ENCODE data around the gene KRTAP10-11.
"Not testable (repeated sequence)": the region's sequence is repeated elsewhere in the genome, so short reads cannot be mapped to it uniquely, and the experiment has no call there.

KRTAP10-11 gene

GRCh38 chr21:44686843-44687561, 40.8 kb downstream of the KRTAP10-11 start:
- TF ChIP-seq POLR2AphosphoS5 (IDR thresholded peaks at IDR 0.05; ENCODE audit: borderline replicate concordance, low read depth, low read length) (no peak), EZH2 (IDR thresholded peaks at IDR 0.05) (no peak), FOXP2 (optimal IDR thresholded peaks at IDR 0.05; ENCODE audit: control extremely low read depth, extremely low read length, insufficient read depth) (no peak)
- Histone ChIP-seq H3K27ac (no peak overlapping the region), H3K9ac (ENCODE audit: insufficient read length) (no peak overlapping the region), H3K36me3 (ENCODE audit: insufficient read depth, low read length) (peaks cover 10% of the 10 kb centered on the region), H3K4me3 (no peak overlapping the region), H3K9me3 (ENCODE audit: low read depth, low read length) (no peaks in the 10 kb centered on the region)
- no peak for DNase-seq (ENCODE audit: low read depth, low spot score)

GRCh38 chr21:44687671-44688070, 41.5 kb downstream of the KRTAP10-11 start:
- H3K36me3 ChIP-seq (ENCODE audit: insufficient read depth, low read length): peaks cover 16% of the 10 kb centered on the region
- H3K4me3 ChIP-seq: no peak overlapping the region
- H3K27ac ChIP-seq: no peak overlapping the region
- no peak for DNase-seq (ENCODE audit: low read depth, low spot score)
- TF ChIP-seq POLR2AphosphoS5 (IDR thresholded peaks at IDR 0.05; ENCODE audit: borderline replicate concordance, low read depth, low read length): no peak
- no peak for TF ChIP-seq EZH2 (IDR thresholded peaks at IDR 0.05)
- no peak for TF ChIP-seq FOXP2 (optimal IDR thresholded peaks at IDR 0.05; ENCODE audit: control extremely low read depth, extremely low read length, insufficient read depth)
- no peak overlapping the region for H3K9ac ChIP-seq (ENCODE audit: insufficient read length)
- H3K9me3 ChIP-seq (ENCODE audit: low read depth, low read length): peaks cover under 1% of the 10 kb centered on the region; the same call in 1 of the 2 replicates

- not testable (repeated sequence) for H3K9ac ChIP-seq (ENCODE audit: insufficient read length); H3K4me3 ChIP-seq; DNase-seq (ENCODE audit: low read depth, low spot score); H3K9me3 ChIP-seq (ENCODE audit: low read depth, low read length); H3K27ac ChIP-seq
- peaks cover 33% of the 10 kb centered on the region for H3K36me3 ChIP-seq (ENCODE audit: insufficient read depth, low read length)
Observed at GRCh38 chr21:44689740-44690139, 43.5 kb downstream of the KRTAP10-11 start.

- DNase-seq (ENCODE audit: low read depth, low spot score): no peak
- Histone ChIP-seq H3K36me3 (ENCODE audit: insufficient read depth, low read length) (peaks cover 32% of the 10 kb centered on the region), H3K27ac (peak overlapping the region; percentile 38), H3K9me3 (ENCODE audit: low read depth, low read length) (peaks cover 10% of the 10 kb centered on the region; the same call in 1 of the 2 replicates), H3K4me3 (no peak overlapping the region), H3K9ac (ENCODE audit: insufficient read length) (no peak overlapping the region)
- TF ChIP-seq EZH2 (IDR thresholded peaks at IDR 0.05) (no peak), POLR2AphosphoS5 (IDR thresholded peaks at IDR 0.05; ENCODE audit: borderline replicate concordance, low read depth, low read length) (no peak), FOXP2 (optimal IDR thresholded peaks at IDR 0.05; ENCODE audit: control extremely low read depth, extremely low read length, insufficient read depth) (no peak)
Observed at GRCh38 chr21:44691686-44692085, 45.5 kb downstream of the KRTAP10-11 start.

GRCh38 chr21:44692798-44693512, 46.7 kb downstream of the KRTAP10-11 start:
- no peak for DNase-seq (ENCODE audit: low read depth, low spot score)
- Histone ChIP-seq H3K4me3 (no peak overlapping the region), H3K36me3 (ENCODE audit: insufficient read depth, low read length) (peaks cover 26% of the 10 kb centered on the region), H3K9ac (ENCODE audit: insufficient read length) (no peak overlapping the region), H3K9me3 (ENCODE audit: low read depth, low read length) (peaks cover 10% of the 10 kb centered on the region; the same call in 1 of the 2 replicates), H3K27ac (no peak overlapping the region)
- TF ChIP-seq FOXP2 (optimal IDR thresholded peaks at IDR 0.05; ENCODE audit: control extremely low read depth, extremely low read length, insufficient read depth) (no peak), EZH2 (IDR thresholded peaks at IDR 0.05) (no peak), POLR2AphosphoS5 (IDR thresholded peaks at IDR 0.05; ENCODE audit: borderline replicate concordance, low read depth, low read length) (no peak)

GRCh38 chr21:44694776-44695175, 48.6 kb downstream of the KRTAP10-11 start:
- Histone ChIP-seq H3K9ac (ENCODE audit: insufficient read length) (no peak overlapping the region), H3K36me3 (ENCODE audit: insufficient read depth, low read length) (peaks cover 26% of the 10 kb centered on the region), H3K27ac (no peak overlapping the region), H3K9me3 (ENCODE audit: low read depth, low read length) (peaks cover 10% of the 10 kb centered on the region; the same call in 1 of the 2 replicates), H3K4me3 (no peak overlapping the region)
- DNase-seq (ENCODE audit: low read depth, low spot score): no peak
- TF ChIP-seq POLR2AphosphoS5 (IDR thresholded peaks at IDR 0.05; ENCODE audit: borderline replicate concordance, low read depth, low read length) (no peak), FOXP2 (optimal IDR thresholded peaks at IDR 0.05; ENCODE audit: control extremely low read depth, extremely low read length, insufficient read depth) (no peak), EZH2 (IDR thresholded peaks at IDR 0.05) (no peak)

- Histone ChIP-seq H3K9me3 (ENCODE audit: low read depth, low read length) (peaks cover 10% of the 10 kb centered on the region; the same call in 1 of the 2 replicates), H3K36me3 (ENCODE audit: insufficient read depth, low read length) (peaks cover 26% of the 10 kb centered on the region), H3K9ac (ENCODE audit: insufficient read length) (no peak overlapping the region), H3K4me3 (no peak overlapping the region), H3K27ac (no peak overlapping the region)
- DNase-seq (ENCODE audit: low read depth, low spot score): no peak
- TF ChIP-seq EZH2 (IDR thresholded peaks at IDR 0.05): no peak
- TF ChIP-seq FOXP2 (optimal IDR thresholded peaks at IDR 0.05; ENCODE audit: control extremely low read depth, extremely low read length, insufficient read depth): no peak
- no peak for TF ChIP-seq POLR2AphosphoS5 (IDR thresholded peaks at IDR 0.05; ENCODE audit: borderline replicate concordance, low read depth, low read length)
Observed at GRCh38 chr21:44695184-44695583, 49.0 kb downstream of the KRTAP10-11 start.

- DNase-seq (ENCODE audit: low read depth, low spot score): no peak
- Histone ChIP-seq H3K36me3 (ENCODE audit: insufficient read depth, low read length) (peaks cover 26% of the 10 kb centered on the region), H3K27ac (no peak overlapping the region), H3K9me3 (ENCODE audit: low read depth, low read length) (peaks cover 10% of the 10 kb centered on the region; the same call in 1 of the 2 replicates), H3K4me3 (no peak overlapping the region), H3K9ac (ENCODE audit: insufficient read length) (no peak overlapping the region)
- TF ChIP-seq POLR2AphosphoS5 (IDR thresholded peaks at IDR 0.05; ENCODE audit: borderline replicate concordance, low read depth, low read length) (no peak), EZH2 (IDR thresholded peaks at IDR 0.05) (no peak), FOXP2 (optimal IDR thresholded peaks at IDR 0.05; ENCODE audit: control extremely low read depth, extremely low read length, insufficient read depth) (no peak)
Observed at GRCh38 chr21:44695641-44696040, 49.4 kb downstream of the KRTAP10-11 start.
